G401.6 (cell line): ENCODE measurements around the gene ADCY2.

Source experiments
- FAIRE-seq: peaks from 2 replicates; lab custom pipeline; 2012; peaks lifted over from hg19 to GRCh38; lab: Jason Lieb, UNC

The ADCY2 gene

GRCh38 chr5:7749626-7750025 is 353.7 kb downstream of the ADCY2 start:
- no peak for FAIRE-seq

GRCh38 chr5:7751874-7752273 is 355.9 kb downstream of the ADCY2 start:
- no peak for FAIRE-seq

GRCh38 chr5:7753181-7753580 is 357.2 kb downstream of the ADCY2 start:
- FAIRE-seq: no peak

DNA sequence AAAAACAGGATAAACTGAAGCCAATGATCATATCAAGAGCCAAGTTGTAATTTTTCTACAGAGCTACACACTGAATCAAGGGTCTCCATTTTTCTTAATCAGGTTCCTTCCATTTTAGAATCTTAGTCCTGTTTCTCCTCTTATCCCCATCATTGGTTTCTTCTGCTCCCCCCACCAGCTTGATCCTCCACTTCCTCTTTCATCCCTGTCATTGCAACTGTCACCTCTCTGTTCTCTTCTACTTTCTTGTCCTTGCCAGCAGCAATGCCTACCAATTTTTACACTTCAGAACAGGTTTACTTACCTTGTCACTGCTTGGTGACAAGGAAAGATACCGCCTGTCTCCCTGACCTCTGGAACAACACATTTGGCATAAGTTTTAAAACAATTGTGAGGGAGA is 357.7 kb downstream of the ADCY2 start:
- FAIRE-seq: no peak

DNA sequence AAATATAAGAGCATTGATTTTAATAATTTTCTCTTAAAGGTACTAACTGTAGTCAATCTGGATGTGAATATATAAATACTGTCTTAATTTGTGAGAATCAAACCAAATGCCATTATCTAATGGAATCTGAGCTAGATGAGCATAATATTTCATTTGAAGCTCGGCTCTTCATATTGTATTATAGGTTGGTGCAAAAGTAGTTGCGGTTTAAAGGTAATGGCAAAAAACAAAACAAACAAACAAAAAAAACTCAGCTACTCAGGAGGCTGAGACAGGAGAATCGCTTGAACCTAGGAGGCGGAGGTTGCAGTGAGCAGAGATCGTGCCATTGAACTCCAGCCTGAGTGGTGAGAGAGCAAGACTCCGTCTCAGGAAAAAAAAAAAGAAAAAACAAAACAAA is 358.6 kb downstream of the ADCY2 start:
- no peak for FAIRE-seq

GRCh38 chr5:7754997-7755596 is 359.2 kb downstream of the ADCY2 start:
- FAIRE-seq: no peak

GRCh38 chr5:7755958-7756357 is 360.0 kb downstream of the ADCY2 start:
- FAIRE-seq: no peak

GRCh38 chr5:7756453-7756852 is 360.5 kb downstream of the ADCY2 start:
- FAIRE-seq: no peak

GRCh38 chr5:7759257-7759871 is 363.4 kb downstream of the ADCY2 start:
- no peak for FAIRE-seq

DNA sequence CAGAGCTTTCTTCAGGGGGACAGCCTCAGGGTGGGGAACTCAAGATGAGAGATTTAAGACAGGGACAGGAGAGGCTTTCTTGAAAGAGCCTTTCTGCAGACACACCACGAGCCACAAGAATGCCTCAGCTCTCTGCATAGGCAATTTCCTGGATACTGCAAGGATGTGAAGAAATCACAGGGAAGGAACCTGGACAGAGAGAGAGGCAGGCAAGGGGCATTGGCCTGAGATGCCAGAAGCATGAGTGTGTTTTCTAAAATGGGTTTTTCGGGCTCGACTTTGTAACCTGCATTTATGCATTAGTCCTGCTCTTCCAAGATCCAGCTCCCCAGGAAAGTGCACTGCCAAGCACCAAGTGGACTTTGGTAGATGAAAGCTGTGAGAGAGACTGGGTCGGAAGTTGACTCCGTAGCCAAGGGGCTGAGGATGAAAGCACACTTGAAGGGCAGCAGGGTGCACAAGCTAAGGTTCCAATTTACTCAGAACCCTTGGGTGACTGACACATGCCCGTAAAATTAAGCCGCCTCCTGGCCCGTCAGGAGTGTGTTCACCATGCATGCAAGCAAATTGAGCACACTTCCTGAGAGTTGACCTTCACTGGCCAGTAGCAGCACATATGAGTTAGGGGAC is 364.1 kb downstream of the ADCY2 start:
- FAIRE-seq: no peak

GRCh38 chr5:7762267-7762666 is 366.3 kb downstream of the ADCY2 start:
- no peak for FAIRE-seq

GRCh38 chr5:7763621-7764072 is 367.7 kb downstream of the ADCY2 start:
- FAIRE-seq: no peak

DNA sequence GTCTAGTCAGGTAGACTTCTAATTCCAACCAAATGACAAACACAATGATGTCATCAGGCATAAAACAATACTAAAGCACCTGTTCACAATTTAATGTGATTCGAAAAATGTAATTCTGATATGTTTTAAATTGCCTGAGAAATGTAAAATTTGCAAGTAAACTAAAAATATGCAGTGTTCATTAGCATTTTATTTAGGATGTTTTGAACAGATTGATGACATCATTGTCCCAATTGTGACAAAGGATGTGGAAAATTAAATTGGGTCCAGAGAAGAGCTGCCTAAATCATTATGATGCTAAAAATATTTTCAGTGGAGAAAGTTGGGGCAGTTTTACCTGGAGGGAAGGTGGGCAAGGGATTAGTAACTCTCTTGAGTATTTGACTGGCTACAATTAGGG is 368.5 kb downstream of the ADCY2 start:
- no peak for FAIRE-seq

GRCh38 chr5:7770436-7770835 is 374.5 kb downstream of the ADCY2 start:
- FAIRE-seq: no peak

- FAIRE-seq: no peak
These were observed 376.2 kb downstream of the ADCY2 start for GRCh38 chr5:7772141-7772540.

DNA sequence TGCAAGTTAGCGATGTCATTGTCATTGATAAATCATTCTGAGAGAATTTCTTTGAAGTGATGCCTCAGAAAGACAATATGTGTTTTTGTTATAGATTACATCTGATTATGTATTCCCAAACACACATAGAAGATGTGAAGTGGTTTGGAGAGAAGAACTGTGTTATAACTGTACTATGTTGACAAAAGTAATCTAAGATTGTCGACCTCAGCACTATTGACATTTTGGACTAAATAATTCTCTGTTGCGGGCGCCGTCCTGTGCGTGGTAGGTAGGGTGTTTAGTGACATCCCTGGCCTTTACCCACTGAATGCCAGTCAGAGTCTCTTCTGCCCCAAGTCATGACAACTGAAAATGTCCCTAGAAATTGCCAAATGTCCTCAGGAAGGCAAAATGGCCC is 377.2 kb downstream of the ADCY2 start:
- no peak for FAIRE-seq

- FAIRE-seq: no peak
These were observed 380.5 kb downstream of the ADCY2 start for GRCh38 chr5:7776442-7776841.

- no peak for FAIRE-seq
These were observed 383.4 kb downstream of the ADCY2 start for GRCh38 chr5:7779019-7780005.

DNA sequence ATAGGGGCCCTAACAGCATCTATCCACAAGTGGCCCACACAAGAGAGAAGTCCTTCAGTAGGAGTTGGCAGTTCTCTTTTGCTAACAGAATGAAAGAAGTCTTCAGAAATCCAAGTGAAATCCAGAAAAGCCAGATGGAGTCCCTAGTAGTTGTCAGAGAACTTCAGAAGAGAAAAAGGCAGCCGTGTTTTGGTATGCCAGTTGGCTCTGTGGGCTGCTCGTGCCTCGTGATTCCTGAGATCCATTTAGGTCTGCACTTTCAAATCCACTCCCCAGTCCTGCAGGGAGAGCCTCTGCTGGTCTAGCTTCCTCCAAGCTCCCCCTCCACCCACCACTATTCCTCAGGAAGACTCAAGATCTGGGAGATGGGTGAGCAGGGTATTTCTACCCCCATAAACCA is 386.0 kb downstream of the ADCY2 start:
- no peak for FAIRE-seq

GRCh38 chr5:7784683-7785380 is 388.9 kb downstream of the ADCY2 start:
- FAIRE-seq: no peak

DNA sequence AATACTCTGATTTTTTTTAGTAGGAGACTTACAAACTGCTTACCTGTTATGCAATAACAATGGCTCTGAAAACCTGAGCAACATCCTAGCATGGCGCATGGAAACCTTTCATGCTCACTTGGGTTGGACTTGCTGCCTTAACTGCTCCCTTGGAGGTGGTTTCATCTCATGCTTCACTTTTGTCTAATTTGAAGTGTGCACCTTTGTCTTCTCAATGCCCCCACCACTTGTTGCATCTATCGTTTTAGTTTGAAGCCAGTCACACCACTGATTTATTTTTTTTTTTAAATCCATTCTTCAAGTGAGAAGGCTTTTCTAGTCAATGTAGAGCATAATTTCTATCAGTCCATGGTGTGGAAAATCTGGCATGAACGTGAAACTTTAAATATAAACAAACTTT is 391.8 kb downstream of the ADCY2 start:
- FAIRE-seq: no peak

- no peak for FAIRE-seq
These were observed 393.6 kb downstream of the ADCY2 start for GRCh38 chr5:7789567-7789966.
